Measurements from ENCODE around the gene AGTRAP. TPM values are rescaled to one million over a fixed set of nuclear protein-coding genes. Genes with fewer than 3 reads are reported as not detected.
A peak's percentile ranks its signal among the peaks of the same experiment; 100 is the strongest.

The AGTRAP gene
- total RNA-seq, 3 donors from 2014 or later: 61.9 to 74.7 (median 66.4) TPM

GRCh38 chr1:11713095-11713494 lies 22.8 kb upstream of the AGTRAP start:
- H3K27me3 ChIP-seq: no peaks in the 10 kb centered on the region
- H3K27ac ChIP-seq: no peak overlapping the region
- intact Hi-C loops (cut with DNase I; ENCODE audit: low total_unique reads): no loop called here
- TF ChIP-seq POLR2AphosphoS5 (IDR thresholded peaks at IDR 0.05): no peak
- TF ChIP-seq CTCF (IDR thresholded peaks at IDR 0.05): no peak
- TF ChIP-seq POLR2A (IDR thresholded peaks at IDR 0.05): no peak
- no peaks in the 10 kb centered on the region for H3K9me3 ChIP-seq
- no peaks in the 10 kb centered on the region for H3K36me3 ChIP-seq
- H3K4me3 ChIP-seq: no peak overlapping the region
- DNase-seq (ENCODE audit: low spot score in 2 of 2): no peak
- H3K4me1 ChIP-seq: no peaks in the 10 kb centered on the region

- H3K27me3 ChIP-seq: no peaks in the 10 kb centered on the region
- TF ChIP-seq POLR2A (IDR thresholded peaks at IDR 0.05) (no peak), CTCF (IDR thresholded peaks at IDR 0.05) (no peak), POLR2AphosphoS5 (IDR thresholded peaks at IDR 0.05) (no peak)
- DNase-seq (ENCODE audit: low spot score in 2 of 2): no peak
Measured at GRCh38 chr1:11714831-11715575, 20.9 kb upstream of the AGTRAP start.

GRCh38 chr1:11719313-11720032 lies 16.5 kb upstream of the AGTRAP start:
- intact Hi-C loops (cut with DNase I; ENCODE audit: low total_unique reads): loop anchor here (10.0 kb wide), 1 partner anchor 45 kb away; no protein-coding TSS in a partner anchor
- no peak for TF ChIP-seq POLR2AphosphoS5 (IDR thresholded peaks at IDR 0.05)
- TF ChIP-seq CTCF (IDR thresholded peaks at IDR 0.05): peak; percentile 39 to 95 (median 91)
- peaks cover 0 to 4% of the 10 kb centered on the region in 2 donors for H3K4me1 ChIP-seq
- H3K27me3 ChIP-seq: no peaks in the 10 kb centered on the region
- peak overlapping the region; percentile 34 to 69 (median 51) for H3K4me3 ChIP-seq
- H3K9me3 ChIP-seq: no peaks in the 10 kb centered on the region
- peak overlapping the region; percentile 50 to 74 for H3K27ac ChIP-seq
- DNase-seq (ENCODE audit: low spot score in 2 of 2): peak; percentile 70 to 81
- no peaks in the 10 kb centered on the region for H3K36me3 ChIP-seq

More at GRCh38 chr1:11714831-11715575, 20.9 kb upstream of the AGTRAP start:
- H3K4me3 ChIP-seq: no peak overlapping the region
- intact Hi-C loops (cut with DNase I; ENCODE audit: low total_unique reads): no loop called here
- no peak overlapping the region for H3K27ac ChIP-seq
- H3K4me1 ChIP-seq: peaks cover 0 to 3% of the 10 kb centered on the region in 2 donors
- no peaks in the 10 kb centered on the region for H3K9me3 ChIP-seq
- no peaks in the 10 kb centered on the region for H3K36me3 ChIP-seq

GRCh38 chr1:11720033-11720376 lies 15.9 kb upstream of the AGTRAP start:
- H3K27me3 ChIP-seq: no peaks in the 10 kb centered on the region
- no peak overlapping the region for H3K27ac ChIP-seq
- intact Hi-C loops (cut with DNase I; ENCODE audit: low total_unique reads): loop anchor here (10.0 kb wide), 1 partner anchor 45 kb away; no protein-coding TSS in a partner anchor
- no peaks in the 10 kb centered on the region for H3K9me3 ChIP-seq
- DNase-seq (ENCODE audit: low spot score in 2 of 2): no peak
- H3K36me3 ChIP-seq: no peaks in the 10 kb centered on the region
- H3K4me1 ChIP-seq: peaks cover 0 to 4% of the 10 kb centered on the region in 2 donors
- H3K4me3 ChIP-seq: peak overlapping the region in 2 of 3 donors; percentile 51 to 69
- TF ChIP-seq POLR2A (IDR thresholded peaks at IDR 0.05) (no peak), CTCF (IDR thresholded peaks at IDR 0.05) (no peak), POLR2AphosphoS5 (IDR thresholded peaks at IDR 0.05) (no peak)

GRCh38 chr1:11720525-11720924 lies 15.4 kb upstream of the AGTRAP start:
- H3K9me3 ChIP-seq: no peaks in the 10 kb centered on the region
- H3K27me3 ChIP-seq: no peaks in the 10 kb centered on the region
- H3K4me3 ChIP-seq: no peak overlapping the region
- H3K27ac ChIP-seq: no peak overlapping the region
- no peaks in the 10 kb centered on the region for H3K36me3 ChIP-seq
- H3K4me1 ChIP-seq: peaks cover 0 to 4% of the 10 kb centered on the region in 2 donors
- intact Hi-C loops (cut with DNase I; ENCODE audit: low total_unique reads): loop anchor here (10.0 kb wide), 1 partner anchor 46 kb away; no protein-coding TSS in a partner anchor
- no peak for TF ChIP-seq CTCF (IDR thresholded peaks at IDR 0.05)
- TF ChIP-seq POLR2AphosphoS5 (IDR thresholded peaks at IDR 0.05): no peak
- no peak for TF ChIP-seq POLR2A (IDR thresholded peaks at IDR 0.05)
- DNase-seq (ENCODE audit: low spot score in 2 of 2): no peak

All from breast epithelium (tissue), 4 donors.